HepG2 (cell line): ENCODE measurements around the gene BTBD8. TPM values are rescaled to one million over a fixed set of nuclear protein-coding genes. Genes with fewer than 3 reads are reported as not detected.

Experiments used
- BRD4 ChIP-seq: sonication (generic); formaldehyde crosslinking; IDR thresholded peaks from 2 replicates; pipeline ENCODE4 v1.4.0; 2020; ENCODE audit warnings: missing genetic modification reagents
- HNF1B ChIP-seq: sonication (generic); formaldehyde crosslinking; IDR thresholded peaks from 2 replicates; pipeline ENCODE4 v1.5.1; 2020; ENCODE audit warnings: mild to moderate bottlenecking, moderate library complexity, missing genetic modification reagents
- HOXA3 ChIP-seq: sonication (generic); formaldehyde crosslinking; IDR thresholded peaks from 2 replicates; pipeline ENCODE4 v1.5.0; 2020; ENCODE audit warnings: missing genetic modification reagents
- KAT8 ChIP-seq: IDR thresholded peaks from 2 replicates; pipeline ENCODE4 v1.6.1; 2016; ENCODE audit warnings: missing genetic modification reagents, missing compliant biosample characterization
- MBD4 ChIP-seq: IDR thresholded peaks from 2 replicates; pipeline ENCODE4 v1.6.1; 2012; ENCODE audit warnings: low read length, inconsistent platforms, borderline replicate concordance
- MEIS2 ChIP-seq: sonication (generic); formaldehyde crosslinking; IDR thresholded peaks from 2 replicates; pipeline ENCODE4 v1.9.0; 2021; ENCODE audit warnings: mild to moderate bottlenecking, missing genetic modification reagents
- NFE2L2 ChIP-seq: fragments of 150-350 bp; IDR thresholded peaks from 2 replicates; pipeline ENCODE4 v1.6.1; 2014; ENCODE audit warnings: low read length
- SALL1 ChIP-seq: sonication (generic); formaldehyde crosslinking; IDR thresholded peaks from 2 replicates; pipeline ENCODE4 v1.8.0; 2022; ENCODE audit warnings: mild to moderate bottlenecking, missing genetic modification reagents
- SP4 ChIP-seq: sonication (generic); formaldehyde crosslinking; IDR thresholded peaks from 2 replicates; pipeline ENCODE4 v1.8.1; 2023; ENCODE audit warnings: mild to moderate bottlenecking, missing genetic modification reagents
- ZBTB3 ChIP-seq: sonication (generic); formaldehyde crosslinking; IDR thresholded peaks from 2 replicates; pipeline ENCODE4 v1.4.0; 2020; ENCODE audit warnings: low read depth, mild to moderate bottlenecking, moderate library complexity, missing genetic modification reagents, borderline replicate concordance
- ZFP36L2 ChIP-seq: sonication (generic); formaldehyde crosslinking; IDR thresholded peaks from 2 replicates; pipeline ENCODE4 v1.4.0; 2020; ENCODE audit warnings: missing genetic modification reagents
- ZFP82 ChIP-seq: sonication (generic); formaldehyde crosslinking; IDR thresholded peaks from 2 replicates; pipeline ENCODE4 v1.5.1; 2020; ENCODE audit warnings: mild to moderate bottlenecking, missing genetic modification reagents, borderline replicate concordance
- ZFP91 ChIP-seq: sonication (generic); formaldehyde crosslinking; IDR thresholded peaks from 2 replicates; pipeline ENCODE4 v1.9.0; 2022; ENCODE audit warnings: missing genetic modification reagents, mild to moderate bottlenecking, borderline replicate concordance
- ZMYM3 ChIP-seq: sonication (generic); formaldehyde crosslinking; IDR thresholded peaks from 2 replicates; pipeline ENCODE4 v1.5.1; 2020; ENCODE audit warnings: mild to moderate bottlenecking, missing genetic modification reagents
- ZNF296 ChIP-seq: sonication (generic); formaldehyde crosslinking; conservative IDR thresholded peaks from 2 replicates; pipeline ENCODE4 v1.5.0; 2020; ENCODE audit warnings: mild to moderate bottlenecking, missing genetic modification reagents
- ZNF572 ChIP-seq: sonication (generic); formaldehyde crosslinking; IDR thresholded peaks from 2 replicates; pipeline ENCODE4 v1.5.1; 2020; ENCODE audit warnings: mild to moderate bottlenecking, missing genetic modification reagents
- ZNF747 ChIP-seq: sonication (generic); formaldehyde crosslinking; IDR thresholded peaks from 2 replicates; pipeline ENCODE4 v1.8.1; 2023; ENCODE audit warnings: missing genetic modification reagents, mild to moderate bottlenecking, borderline replicate concordance
- ZNF766 ChIP-seq: sonication (generic); formaldehyde crosslinking; IDR thresholded peaks from 2 replicates; pipeline ENCODE4 v1.5.0; 2020; ENCODE audit warnings: missing genetic modification reagents, borderline replicate concordance
- ZNF775 ChIP-seq: sonication (generic); formaldehyde crosslinking; IDR thresholded peaks from 2 replicates; pipeline ENCODE4 v1.4.0; 2020; ENCODE audit warnings: missing genetic modification reagents, mild to moderate bottlenecking, moderate library complexity, borderline replicate concordance
- ZSCAN31 ChIP-seq: sonication (generic); formaldehyde crosslinking; IDR thresholded peaks from 2 replicates; pipeline ENCODE4 v1.5.0; 2020; ENCODE audit warnings: low read depth, mild to moderate bottlenecking, missing genetic modification reagents
- polyA plus RNA-seq, 8 experiments: library from polyadenylated mRNA; depleted of rRNA in 3 of 8; stranded (reverse) in 7 of 8; unstranded in 1 of 8; fragments of >200 nt; fragmentation: Illumina TruSeq in 4 of 8; extraction: Trizol in 4 of 8; gene quantifications; 2 replicates each; pipeline versions ENCODE4 v1.2.1 to v1.2.3, GENCODE V29; 2011 to 2016; ENCODE audit warnings: low read depth in 4 of 8, missing spikeins in 1 of 8, mixed read lengths in 1 of 8; ENCODE audit not compliant: insufficient read depth in 1 of 8
- total RNA-seq, 5 experiments: library from RNA; depleted of rRNA; stranded (reverse); fragments of >200 nt; fragmentation: Illumina TruSeq; extraction: Trizol; gene quantifications; 2 replicates each; pipeline ENCODE4 v1.2.3, GENCODE V29; 2016; ENCODE audit warnings: low read depth in 1 of 5
- TF ChIP-seq, protein P1 (sequence below): sonication (generic); formaldehyde crosslinking; IDR thresholded peaks from 2 replicates; pipeline ENCODE4 v1.4.0; 2020; ENCODE audit warnings: missing genetic modification reagents, borderline replicate concordance
- TF ChIP-seq, protein P2 (sequence below): sonication (generic); formaldehyde crosslinking; IDR thresholded peaks from 2 replicates; pipeline ENCODE4 v1.5.0; 2020; ENCODE audit warnings: mild to moderate bottlenecking, low read depth, missing genetic modification reagents, borderline replicate concordance

Gene BTBD8
- total and polyA plus RNA-seq, 2 of the 13 experiments (the other 11 are each of a cell fraction or from before 2014, with no cell fraction given), result 0.41 to 1.8 TPM

- TF ChIP-seq ZFP91 (CRISPR knock-in tag) (peak; percentile 62; the same call in 1 of the 2 replicates), MBD4 (no peak), MEIS2 (CRISPR knock-in tag) (0 out of 2 replicates have a peak, but pooled peaks have one; percentile 54), HOXA3 (CRISPR knock-in tag) (peak; percentile 51; the same call in 1 of the 2 replicates), ZFP82 (peak; percentile 65; the same call in 1 of the 2 replicates), ZBTB3 (0 out of 2 replicates have a peak, but pooled peaks have one; percentile 34), ZSCAN31 (no peak), ZNF572 (CRISPR knock-in tag) (no peak), HNF1B (0 out of 2 replicates have a peak, but pooled peaks have one; percentile 16), KAT8 (CRISPR knock-in tag) (peak; percentile 69), NFE2L2 (no peak), ZNF766 (CRISPR knock-in tag) (no peak), ZFP36L2 (no peak), BRD4 (CRISPR knock-in tag) (no peak), ZNF775 (CRISPR knock-in tag) (no peak), ZNF296 (CRISPR knock-in tag) (no peak), SP4 (no peak), SALL1 (CRISPR knock-in tag) (0 out of 2 replicates have a peak, but pooled peaks have one; percentile 50), ZNF747 (CRISPR knock-in tag) (no peak), ZMYM3 (CRISPR knock-in tag) (no peak)
- TF ChIP-seq, protein P1, sequence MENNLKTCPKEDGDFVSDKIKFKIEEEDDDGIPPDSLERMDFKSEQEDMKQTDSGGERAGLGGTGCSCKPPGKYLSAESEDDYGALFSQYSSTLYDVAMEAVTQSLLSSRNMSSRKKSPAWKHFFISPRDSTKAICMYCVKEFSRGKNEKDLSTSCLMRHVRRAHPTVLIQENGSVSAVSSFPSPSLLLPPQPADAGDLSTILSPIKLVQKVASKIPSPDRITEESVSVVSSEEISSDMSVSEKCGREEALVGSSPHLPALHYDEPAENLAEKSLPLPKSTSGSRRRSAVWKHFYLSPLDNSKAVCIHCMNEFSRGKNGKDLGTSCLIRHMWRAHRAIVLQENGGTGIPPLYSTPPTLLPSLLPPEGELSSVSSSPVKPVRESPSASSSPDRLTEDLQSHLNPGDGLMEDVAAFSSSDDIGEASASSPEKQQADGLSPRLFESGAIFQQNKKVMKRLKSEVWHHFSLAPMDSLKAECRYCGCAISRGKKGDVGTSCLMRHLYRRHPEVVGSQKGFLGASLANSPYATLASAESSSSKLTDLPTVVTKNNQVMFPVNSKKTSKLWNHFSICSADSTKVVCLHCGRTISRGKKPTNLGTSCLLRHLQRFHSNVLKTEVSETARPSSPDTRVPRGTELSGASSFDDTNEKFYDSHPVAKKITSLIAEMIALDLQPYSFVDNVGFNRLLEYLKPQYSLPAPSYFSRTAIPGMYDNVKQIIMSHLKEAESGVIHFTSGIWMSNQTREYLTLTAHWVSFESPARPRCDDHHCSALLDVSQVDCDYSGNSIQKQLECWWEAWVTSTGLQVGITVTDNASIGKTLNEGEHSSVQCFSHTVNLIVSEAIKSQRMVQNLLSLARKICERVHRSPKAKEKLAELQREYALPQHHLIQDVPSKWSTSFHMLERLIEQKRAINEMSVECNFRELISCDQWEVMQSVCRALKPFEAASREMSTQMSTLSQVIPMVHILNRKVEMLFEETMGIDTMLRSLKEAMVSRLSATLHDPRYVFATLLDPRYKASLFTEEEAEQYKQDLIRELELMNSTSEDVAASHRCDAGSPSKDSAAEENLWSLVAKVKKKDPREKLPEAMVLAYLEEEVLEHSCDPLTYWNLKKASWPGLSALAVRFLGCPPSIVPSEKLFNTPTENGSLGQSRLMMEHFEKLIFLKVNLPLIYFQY (CRISPR knock-in tag), result peak; percentile 93
- TF ChIP-seq, protein P2, sequence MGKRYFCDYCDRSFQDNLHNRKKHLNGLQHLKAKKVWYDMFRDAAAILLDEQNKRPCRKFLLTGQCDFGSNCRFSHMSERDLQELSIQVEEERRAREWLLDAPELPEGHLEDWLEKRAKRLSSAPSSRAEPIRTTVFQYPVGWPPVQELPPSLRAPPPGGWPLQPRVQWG (CRISPR knock-in tag), result no peak
Measured at GRCh38 chr1:92080128-92080985, at the start of gene BTBD8 (continued).
